Ishikawa (cell line): ENCODE data around the gene GSTP1.

Source experiments
- CEBPB ChIP-seq: IDR thresholded peaks from 2 replicates; pipeline ENCODE4 v1.6.1; 2012
- CREB1 ChIP-seq: IDR thresholded peaks from 2 replicates; pipeline ENCODE4 v1.6.1; 2012; ENCODE audit warnings: low read depth
- EGR1 ChIP-seq: IDR thresholded peaks from 2 replicates; pipeline ENCODE4 v1.6.1; 2012
- EP300 ChIP-seq: IDR thresholded peaks from 2 replicates; pipeline ENCODE4 v1.6.1; 2012; ENCODE audit warnings: borderline replicate concordance
- FOXM1 ChIP-seq: IDR thresholded peaks from 2 replicates; pipeline ENCODE4 v1.6.1; 2012; ENCODE audit warnings: low read depth, borderline replicate concordance
- MAX ChIP-seq: IDR thresholded peaks from 2 replicates; pipeline ENCODE4 v1.6.1; 2012
- NFIC ChIP-seq: IDR thresholded peaks from 2 replicates; pipeline ENCODE4 v1.6.1; 2012
- RAD21 ChIP-seq: IDR thresholded peaks from 2 replicates; pipeline ENCODE4 v1.6.1; 2012; ENCODE audit warnings: low read depth
- REST ChIP-seq: IDR thresholded peaks from 2 replicates; pipeline ENCODE4 v1.6.1; 2012; ENCODE audit warnings: low read depth, mild to moderate bottlenecking
- TAF1 ChIP-seq: IDR thresholded peaks from 2 replicates; pipeline ENCODE4 v1.6.1; 2012; ENCODE audit warnings: low read depth, mild to moderate bottlenecking
- TCF12 ChIP-seq: IDR thresholded peaks from 2 replicates; pipeline ENCODE4 v1.6.1; 2012; ENCODE audit warnings: low read depth
- TEAD4 ChIP-seq: IDR thresholded peaks from 2 replicates; pipeline ENCODE4 v1.6.1; 2012
- USF1 ChIP-seq: IDR thresholded peaks from 2 replicates; pipeline ENCODE4 v1.6.1; 2012
- YY1 ChIP-seq: IDR thresholded peaks from 2 replicates; pipeline ENCODE4 v1.6.1; 2012; ENCODE audit warnings: low read depth
- ZBTB7A ChIP-seq: IDR thresholded peaks from 2 replicates; pipeline ENCODE4 v1.6.1; 2012; ENCODE audit warnings: low read depth

Gene GSTP1

GRCh38 chr11:67583247-67584204, at the start of gene GSTP1:
Gene GSTP1, plus strand, starts transcription at chr11:67583812. Its CDS starts 32 bp downstream, at chr11:67583844.
- TF ChIP-seq EGR1 (no peak), TAF1 (peak; percentile 59; the same call in 1 of the 2 replicates), RAD21 (peak; percentile 44), ZBTB7A (peak; percentile 90; the same call in 1 of the 2 replicates), NFIC (no peak), MAX (peak; percentile 53; the same call in 1 of the 2 replicates), TCF12 (no peak)

- TF ChIP-seq EGR1 (no peak), USF1 (0 out of 2 replicates have a peak, but pooled peaks have one; percentile 5)
Observed at GRCh38 chr11:67534070-67534679, 49.4 kb upstream of the GSTP1 start.

- TF ChIP-seq TEAD4 (no peak), EP300 (no peak), EGR1 (no peak), CEBPB (no peak), NFIC (no peak), MAX (no peak), ZBTB7A (no peak), CREB1 (no peak), TCF12 (no peak), USF1 (no peak), REST (no peak), FOXM1 (no peak), TAF1 (no peak), YY1 (no peak), RAD21 (no peak)
Observed at GRCh38 chr11:67535561-67535960, 48.1 kb upstream of the GSTP1 start.

- no peak for TF ChIP-seq TCF12
- TF ChIP-seq RAD21, result no peak
- no peak for TF ChIP-seq TAF1
- TF ChIP-seq REST, result no peak
- no peak for TF ChIP-seq MAX
- TF ChIP-seq TEAD4, result no peak
- TF ChIP-seq EP300, result no peak
- TF ChIP-seq FOXM1, result no peak
- no peak for TF ChIP-seq USF1
- TF ChIP-seq NFIC, result no peak
- no peak for TF ChIP-seq EGR1
- no peak for TF ChIP-seq CREB1
- TF ChIP-seq CEBPB, result no peak
- no peak for TF ChIP-seq ZBTB7A
- TF ChIP-seq YY1, result no peak
Observed at GRCh38 chr11:67538306-67538705, 45.3 kb upstream of the GSTP1 start.
